ENCODE measurements around the gene RETN.

Gene RETN

DNA sequence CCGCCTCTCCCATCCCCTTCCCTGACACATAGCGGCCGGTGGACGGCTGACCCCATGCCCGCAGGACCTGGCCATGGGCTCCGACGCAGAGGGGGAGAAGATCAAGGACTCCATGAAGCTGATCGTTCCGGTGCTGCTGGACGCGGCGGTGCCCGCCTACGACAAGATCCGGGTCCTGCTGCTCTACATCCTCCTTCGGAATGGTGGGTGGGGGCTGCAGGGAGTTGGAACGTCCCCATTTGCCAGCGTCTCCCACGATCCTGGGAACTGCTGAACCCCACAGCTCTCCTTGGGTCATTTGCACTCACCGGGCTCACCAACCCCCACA lies 24.3 kb upstream of the RETN start:
- in situ Hi-C loops (cut with HindIII; ENCODE audit: low sequenced_read_pairs): no loop called here
- H3K4me3 ChIP-seq (ENCODE audit: low read depth, low read length): no peak overlapping the region
- no peak for DNase-seq (ENCODE audit: low read depth)
- TF ChIP-seq, protein P1, sequence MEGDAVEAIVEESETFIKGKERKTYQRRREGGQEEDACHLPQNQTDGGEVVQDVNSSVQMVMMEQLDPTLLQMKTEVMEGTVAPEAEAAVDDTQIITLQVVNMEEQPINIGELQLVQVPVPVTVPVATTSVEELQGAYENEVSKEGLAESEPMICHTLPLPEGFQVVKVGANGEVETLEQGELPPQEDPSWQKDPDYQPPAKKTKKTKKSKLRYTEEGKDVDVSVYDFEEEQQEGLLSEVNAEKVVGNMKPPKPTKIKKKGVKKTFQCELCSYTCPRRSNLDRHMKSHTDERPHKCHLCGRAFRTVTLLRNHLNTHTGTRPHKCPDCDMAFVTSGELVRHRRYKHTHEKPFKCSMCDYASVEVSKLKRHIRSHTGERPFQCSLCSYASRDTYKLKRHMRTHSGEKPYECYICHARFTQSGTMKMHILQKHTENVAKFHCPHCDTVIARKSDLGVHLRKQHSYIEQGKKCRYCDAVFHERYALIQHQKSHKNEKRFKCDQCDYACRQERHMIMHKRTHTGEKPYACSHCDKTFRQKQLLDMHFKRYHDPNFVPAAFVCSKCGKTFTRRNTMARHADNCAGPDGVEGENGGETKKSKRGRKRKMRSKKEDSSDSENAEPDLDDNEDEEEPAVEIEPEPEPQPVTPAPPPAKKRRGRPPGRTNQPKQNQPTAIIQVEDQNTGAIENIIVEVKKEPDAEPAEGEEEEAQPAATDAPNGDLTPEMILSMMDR (IDR thresholded peaks at IDR 0.05; ENCODE audit: low read depth, low read length, missing control alignments): no peak

DNA sequence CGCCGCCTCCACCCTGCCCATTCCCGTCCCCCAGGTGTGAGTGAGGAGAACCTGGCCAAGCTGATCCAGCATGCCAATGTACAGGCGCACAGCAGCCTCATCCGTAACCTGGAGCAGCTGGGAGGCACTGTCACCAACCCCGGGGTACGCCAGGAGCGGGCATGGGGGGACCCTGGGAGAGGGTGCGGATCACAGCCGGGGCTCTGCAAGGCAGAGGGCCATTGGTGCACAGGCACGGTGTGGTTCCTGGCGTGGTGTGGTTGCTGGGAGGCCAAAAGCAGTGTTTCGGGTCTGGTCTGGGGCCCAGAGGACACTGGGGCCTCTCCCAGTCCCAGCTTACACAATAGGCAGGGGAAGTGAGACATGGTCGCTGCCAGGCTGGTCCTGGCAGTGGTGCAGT lies 23.7 kb upstream of the RETN start:
- TF ChIP-seq, protein P1 (IDR thresholded peaks at IDR 0.05; ENCODE audit: low read depth, low read length, missing control alignments): no peak
- no peak for DNase-seq (ENCODE audit: low read depth)
- in situ Hi-C loops (cut with HindIII; ENCODE audit: low sequenced_read_pairs): no loop called here
- no peak overlapping the region for H3K4me3 ChIP-seq (ENCODE audit: low read depth, low read length)

DNA sequence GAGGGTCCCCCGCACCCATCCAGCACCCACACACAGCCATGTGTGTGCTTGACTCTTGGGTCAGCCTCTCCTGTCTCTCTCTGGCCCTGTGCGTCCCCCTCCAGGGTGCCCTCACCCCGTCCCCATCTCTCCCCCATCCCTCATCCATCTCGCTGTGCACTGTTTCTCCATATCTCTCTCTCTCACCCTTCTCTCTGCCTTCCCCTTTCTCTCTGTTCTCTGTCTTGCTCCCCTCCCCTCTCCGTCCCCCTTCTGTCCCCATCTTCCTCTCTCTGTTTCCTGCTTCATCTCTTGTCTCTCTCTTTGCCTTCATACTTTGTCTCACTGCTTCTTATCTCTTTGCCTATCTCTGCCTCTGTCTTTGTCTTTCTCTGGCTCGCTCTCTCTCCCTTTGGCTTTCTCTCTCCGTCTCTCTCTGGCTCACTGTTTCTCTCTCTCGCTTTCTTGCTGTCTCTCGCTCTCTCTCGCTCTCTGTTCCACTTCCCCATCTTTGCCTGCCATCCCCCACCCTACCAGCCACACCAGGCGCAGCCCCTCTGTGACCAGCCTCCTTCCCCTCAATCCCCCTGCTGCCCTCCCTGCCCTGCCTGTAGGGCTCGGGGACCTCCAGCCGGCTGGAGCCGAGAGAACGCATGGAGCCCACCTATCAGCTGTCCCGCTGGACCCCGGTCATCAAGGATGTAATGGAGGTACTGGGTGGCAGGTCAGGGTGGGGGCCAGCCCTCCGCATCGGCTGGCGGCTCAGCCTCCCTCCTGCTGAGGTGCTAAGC lies 23.0 kb upstream of the RETN start:
- no peak for DNase-seq (ENCODE audit: low read depth)
- no peak overlapping the region for H3K4me3 ChIP-seq (ENCODE audit: low read depth, low read length)
- TF ChIP-seq, protein P1 (IDR thresholded peaks at IDR 0.05; ENCODE audit: low read depth, low read length, missing control alignments): no peak
- in situ Hi-C loops (cut with HindIII; ENCODE audit: low sequenced_read_pairs): no loop called here

DNA sequence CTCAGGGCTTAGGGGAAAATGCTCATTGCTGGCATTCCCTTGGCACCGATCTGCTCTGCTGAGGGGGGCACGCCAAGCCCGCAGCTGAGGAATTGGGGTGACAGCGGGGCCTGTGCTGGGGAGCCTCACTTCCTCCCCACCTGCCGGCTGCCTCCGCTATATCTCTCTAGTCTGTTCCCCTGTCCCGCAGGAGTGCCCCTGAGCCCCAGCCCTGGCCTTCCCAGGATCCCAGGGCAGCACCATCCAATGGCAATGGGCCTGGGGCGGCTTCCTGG lies 22.5 kb upstream of the RETN start:
- in situ Hi-C loops (cut with HindIII; ENCODE audit: low sequenced_read_pairs): no loop called here
- TF ChIP-seq, protein P1 (IDR thresholded peaks at IDR 0.05; ENCODE audit: low read depth, low read length, missing control alignments): no peak
- no peak for DNase-seq (ENCODE audit: low read depth)
- no peak overlapping the region for H3K4me3 ChIP-seq (ENCODE audit: low read depth, low read length)

DNA sequence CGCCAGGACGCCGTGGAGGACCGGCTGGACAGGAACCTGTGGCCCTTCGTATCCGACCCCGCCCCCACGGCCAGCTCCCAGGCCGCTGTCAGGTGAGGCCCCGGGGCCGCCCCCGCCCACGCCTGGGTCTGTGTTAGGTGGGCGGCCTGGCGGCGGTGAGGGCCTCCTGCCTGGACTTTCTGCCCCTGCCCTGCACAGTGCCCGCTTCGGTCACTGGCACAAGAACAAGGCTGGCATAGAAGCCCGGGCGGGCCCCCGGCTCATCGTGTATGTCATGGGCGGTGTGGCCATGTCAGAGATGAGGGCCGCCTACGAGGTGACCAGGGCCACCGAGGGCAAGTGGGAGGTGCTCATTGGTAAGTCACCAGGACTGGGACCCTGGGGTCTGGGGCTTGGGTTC lies 21.7 kb upstream of the RETN start:
- DNase-seq (ENCODE audit: low read depth): no peak
- in situ Hi-C loops (cut with HindIII; ENCODE audit: low sequenced_read_pairs): no loop called here
- no peak overlapping the region for H3K4me3 ChIP-seq (ENCODE audit: low read depth, low read length)
- TF ChIP-seq, protein P1 (IDR thresholded peaks at IDR 0.05; ENCODE audit: low read depth, low read length, missing control alignments): no peak

DNA sequence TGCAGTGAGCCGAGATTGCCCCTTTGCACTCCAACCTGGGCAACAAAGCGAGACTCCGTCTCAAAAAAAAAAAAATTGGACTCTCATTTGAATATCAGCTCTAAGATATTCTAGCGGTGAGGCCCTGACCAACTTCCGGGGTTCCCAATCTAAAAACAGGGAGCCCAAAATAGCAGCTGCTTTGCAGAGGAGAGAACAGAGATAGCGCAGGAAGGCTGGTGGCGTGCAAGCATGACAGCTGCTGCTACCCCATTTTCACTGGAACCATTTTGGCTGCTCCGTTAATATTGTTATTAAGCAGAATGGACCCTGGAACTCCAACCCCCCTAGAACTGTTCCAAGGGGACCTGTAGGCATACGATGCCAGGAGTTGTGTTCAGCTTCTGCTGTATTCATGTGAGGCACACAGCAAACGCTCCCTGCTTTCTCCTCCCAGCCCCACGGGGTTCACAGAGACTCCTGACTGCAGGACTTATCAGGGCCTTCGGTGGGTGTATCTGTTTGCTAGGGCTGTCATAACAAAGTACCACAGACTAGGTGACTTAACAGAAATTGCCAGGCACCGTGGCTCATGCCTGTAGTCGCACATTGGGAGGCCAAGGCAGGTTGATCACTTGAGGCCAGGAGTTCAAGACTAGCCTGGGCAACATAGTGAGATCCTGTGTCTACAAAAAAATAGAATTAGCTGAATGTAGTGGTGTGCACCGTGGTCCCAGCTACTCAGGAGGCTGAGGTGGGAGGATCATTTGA lies 20.4 kb upstream of the RETN start:
- TF ChIP-seq, protein P1 (IDR thresholded peaks at IDR 0.05; ENCODE audit: low read depth, low read length, missing control alignments): no peak
- in situ Hi-C loops (cut with HindIII; ENCODE audit: low sequenced_read_pairs): no loop called here
- H3K4me3 ChIP-seq (ENCODE audit: low read depth, low read length): no peak overlapping the region
- DNase-seq (ENCODE audit: low read depth): no peak

Measured in astrocyte of the cerebellum (primary cell).